GM12865 (cell line): ENCODE data around the gene DNAJC3.

Experiments used
- DNase-seq: peaks from one replicate; pipeline ENCODE4 v3.0.0; 2010; ENCODE audit warnings: low read depth
- H3K4me3 ChIP-seq: 2 replicates; pipeline ENCODE4 v1.5.1; 2011; ENCODE audit warnings: mild to moderate bottlenecking, low read depth, low read length, control low read depth
- TF ChIP-seq, protein P1 (sequence below): IDR thresholded peaks from 2 replicates; pipeline ENCODE4 v1.5.1; 2011; ENCODE audit warnings: low read length, control low read depth, low read depth, inconsistent platforms; ENCODE audit not compliant: insufficient read depth; ENCODE audit errors: missing control alignments

Gene DNAJC3

DNA sequence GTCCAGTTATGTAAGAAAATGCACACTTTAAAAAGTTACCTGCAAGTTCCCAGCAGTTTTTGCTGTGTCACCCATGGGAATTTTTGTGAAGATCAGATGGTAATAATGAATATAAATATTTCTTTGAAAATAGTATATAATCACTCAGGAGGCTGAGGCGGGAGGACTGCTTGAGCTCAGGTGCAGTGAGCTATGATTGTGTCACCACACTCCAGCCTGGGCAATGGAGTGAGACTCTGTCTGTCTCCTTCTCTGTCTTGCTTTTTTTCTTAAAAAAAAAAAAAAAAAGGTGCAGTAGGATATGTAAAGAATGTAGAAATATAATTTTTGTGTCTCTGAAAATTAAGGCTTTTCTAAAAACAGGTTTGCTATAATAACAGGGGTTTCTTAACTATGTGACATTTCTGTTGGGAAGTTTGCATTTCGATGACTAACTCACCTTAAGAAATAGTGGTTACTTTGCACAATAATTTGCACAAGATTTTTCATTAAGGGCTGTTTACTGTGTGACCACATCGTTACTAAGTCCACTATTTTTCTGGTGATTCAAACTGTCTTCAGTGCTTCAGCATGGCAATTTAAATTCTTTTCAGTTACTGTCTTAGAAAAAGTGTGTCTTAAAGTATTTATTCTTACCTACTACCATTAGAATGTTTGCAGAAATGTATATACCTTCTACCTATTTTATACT is 37.3 kb downstream of the DNAJC3 start:
- TF ChIP-seq, protein P1, sequence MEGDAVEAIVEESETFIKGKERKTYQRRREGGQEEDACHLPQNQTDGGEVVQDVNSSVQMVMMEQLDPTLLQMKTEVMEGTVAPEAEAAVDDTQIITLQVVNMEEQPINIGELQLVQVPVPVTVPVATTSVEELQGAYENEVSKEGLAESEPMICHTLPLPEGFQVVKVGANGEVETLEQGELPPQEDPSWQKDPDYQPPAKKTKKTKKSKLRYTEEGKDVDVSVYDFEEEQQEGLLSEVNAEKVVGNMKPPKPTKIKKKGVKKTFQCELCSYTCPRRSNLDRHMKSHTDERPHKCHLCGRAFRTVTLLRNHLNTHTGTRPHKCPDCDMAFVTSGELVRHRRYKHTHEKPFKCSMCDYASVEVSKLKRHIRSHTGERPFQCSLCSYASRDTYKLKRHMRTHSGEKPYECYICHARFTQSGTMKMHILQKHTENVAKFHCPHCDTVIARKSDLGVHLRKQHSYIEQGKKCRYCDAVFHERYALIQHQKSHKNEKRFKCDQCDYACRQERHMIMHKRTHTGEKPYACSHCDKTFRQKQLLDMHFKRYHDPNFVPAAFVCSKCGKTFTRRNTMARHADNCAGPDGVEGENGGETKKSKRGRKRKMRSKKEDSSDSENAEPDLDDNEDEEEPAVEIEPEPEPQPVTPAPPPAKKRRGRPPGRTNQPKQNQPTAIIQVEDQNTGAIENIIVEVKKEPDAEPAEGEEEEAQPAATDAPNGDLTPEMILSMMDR: no peak
- no peak overlapping the region for H3K4me3 ChIP-seq
- DNase-seq: no peak

DNA sequence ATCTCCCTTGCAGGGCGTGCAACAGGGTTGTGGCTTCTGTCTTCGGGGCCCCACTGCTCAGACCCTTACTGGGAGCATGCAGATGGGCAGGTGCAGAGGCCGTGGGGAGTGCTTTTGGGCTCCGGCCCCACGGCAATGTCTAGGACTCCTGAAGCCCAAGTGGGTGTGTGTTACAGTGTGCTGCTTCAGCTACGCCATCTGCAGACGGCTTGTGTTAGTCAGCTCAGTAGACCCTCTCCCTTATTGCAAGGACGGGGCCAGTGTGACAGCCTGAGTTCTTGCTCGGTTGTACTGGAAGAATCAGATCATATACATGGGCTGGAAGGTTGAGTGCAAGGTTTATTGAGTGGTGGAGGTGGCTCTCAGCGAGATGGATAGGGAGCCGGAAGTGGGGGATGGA is 39.3 kb downstream of the DNAJC3 start:
- TF ChIP-seq, protein P1: no peak
- DNase-seq: no peak
- H3K4me3 ChIP-seq: no peak overlapping the region

DNA sequence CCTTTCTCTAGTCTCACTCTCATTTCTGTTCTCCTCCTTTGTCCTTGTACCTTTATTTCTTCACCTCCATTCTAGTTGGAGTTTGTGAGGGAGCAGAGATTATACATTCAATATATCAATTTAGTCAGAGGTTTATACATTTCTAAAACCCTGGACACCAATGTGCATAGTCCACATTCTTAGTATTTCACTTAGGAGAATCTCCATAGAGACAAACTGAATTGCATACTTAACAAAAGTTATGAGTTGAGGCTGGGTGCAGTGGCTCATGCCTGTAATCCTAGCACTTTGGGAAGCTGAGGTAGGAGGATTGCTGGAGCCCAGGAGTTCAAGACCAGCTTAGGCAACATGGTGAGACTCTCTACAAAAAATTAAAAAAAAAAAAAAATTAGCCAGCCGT is 45.3 kb downstream of the DNAJC3 start:
- TF ChIP-seq, protein P1: no peak
- no peak overlapping the region for H3K4me3 ChIP-seq

DNA sequence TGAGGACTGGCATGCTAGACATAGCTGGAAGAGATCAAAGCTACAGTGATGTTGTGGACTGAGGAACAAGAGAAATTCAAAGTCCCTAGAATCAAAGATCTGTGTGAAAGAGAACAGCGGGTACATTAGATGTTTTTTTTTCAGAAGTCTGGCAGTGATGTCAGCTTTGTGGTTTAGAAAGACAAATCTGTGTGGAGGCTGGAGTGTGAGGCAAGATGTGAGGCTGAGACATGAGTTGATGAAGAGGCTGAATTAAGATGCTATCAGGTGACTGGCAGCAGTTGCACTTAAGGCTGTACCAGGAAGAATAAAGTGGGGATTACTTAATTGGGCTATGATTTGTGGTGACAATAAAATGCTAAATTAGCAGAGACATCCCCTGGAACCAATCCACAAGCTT is 46.5 kb downstream of the DNAJC3 start:
- no peak overlapping the region for H3K4me3 ChIP-seq
- TF ChIP-seq, protein P1: no peak
- DNase-seq: no peak

More for the DNA sequence above, 45.3 kb downstream of the DNAJC3 start:
- no peak for DNase-seq

DNA sequence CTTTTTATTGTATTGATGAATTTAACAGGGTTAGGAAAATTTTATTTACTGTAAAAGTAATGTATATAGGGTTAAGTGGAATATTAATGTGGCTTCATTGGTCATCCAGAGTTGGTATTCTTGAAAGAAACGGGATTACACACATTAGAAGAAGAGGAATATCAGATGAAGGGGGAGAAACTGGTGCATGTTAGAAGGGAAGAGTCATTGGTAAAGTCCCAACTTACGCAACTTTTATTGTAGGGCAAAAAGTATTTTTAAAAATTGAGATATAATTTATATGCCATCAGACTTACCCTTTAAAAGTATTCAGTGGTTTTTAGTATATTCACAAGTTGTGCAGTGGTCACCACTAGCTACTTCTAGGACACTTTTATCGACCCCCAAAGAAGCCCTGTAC is 47.3 kb downstream of the DNAJC3 start:
- DNase-seq: no peak
- no peak overlapping the region for H3K4me3 ChIP-seq
- TF ChIP-seq, protein P1: no peak

DNA sequence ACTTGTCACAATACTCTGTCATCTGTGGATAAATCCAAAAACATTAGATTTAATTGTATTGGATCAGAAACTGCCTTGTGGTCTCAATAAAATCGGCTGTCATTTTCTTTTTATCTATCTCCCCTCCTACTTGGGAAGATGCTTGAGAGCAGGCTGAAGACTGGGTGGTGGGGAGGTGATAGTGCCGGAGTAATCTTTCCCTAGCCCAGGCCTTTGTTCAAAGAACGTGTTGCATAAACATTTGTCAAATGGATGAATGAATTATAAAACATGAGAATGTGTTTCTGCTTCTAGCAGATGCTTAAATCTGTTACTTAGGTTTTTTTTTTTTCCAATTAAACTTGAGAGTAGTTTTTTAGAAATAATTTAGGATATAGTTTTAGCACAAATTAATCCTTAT is 49.9 kb downstream of the DNAJC3 start:
- no peak overlapping the region for H3K4me3 ChIP-seq
- DNase-seq: no peak
- TF ChIP-seq, protein P1: no peak

DNA sequence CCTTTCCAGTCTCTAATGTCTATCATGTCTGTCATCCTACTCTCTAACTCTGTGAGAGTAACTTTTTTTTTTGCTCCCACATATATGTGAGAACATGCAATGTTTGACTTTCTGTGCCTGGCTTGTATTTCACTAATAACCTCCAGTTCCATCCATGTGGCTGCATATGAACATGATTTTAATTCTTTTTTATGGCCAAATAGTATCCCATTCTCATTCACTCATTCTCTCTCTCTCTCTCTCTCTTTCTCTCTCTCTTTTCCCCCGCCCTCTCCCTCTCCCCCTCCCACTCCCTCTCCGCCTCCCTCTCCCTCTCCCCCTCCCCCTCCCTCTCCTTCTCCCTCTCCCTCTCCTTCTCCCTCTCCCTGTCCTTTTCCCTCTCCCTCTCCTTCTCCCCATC is 52.0 kb downstream of the DNAJC3 start:
- DNase-seq: no peak
- no peak overlapping the region for H3K4me3 ChIP-seq
- TF ChIP-seq, protein P1: no peak
